ENCODE data around the gene SLC9A3.
"Not testable (repeated sequence)": the region's sequence is repeated elsewhere in the genome, so short reads cannot be mapped to it uniquely, and the experiment has no call there.

Gene SLC9A3

DNA sequence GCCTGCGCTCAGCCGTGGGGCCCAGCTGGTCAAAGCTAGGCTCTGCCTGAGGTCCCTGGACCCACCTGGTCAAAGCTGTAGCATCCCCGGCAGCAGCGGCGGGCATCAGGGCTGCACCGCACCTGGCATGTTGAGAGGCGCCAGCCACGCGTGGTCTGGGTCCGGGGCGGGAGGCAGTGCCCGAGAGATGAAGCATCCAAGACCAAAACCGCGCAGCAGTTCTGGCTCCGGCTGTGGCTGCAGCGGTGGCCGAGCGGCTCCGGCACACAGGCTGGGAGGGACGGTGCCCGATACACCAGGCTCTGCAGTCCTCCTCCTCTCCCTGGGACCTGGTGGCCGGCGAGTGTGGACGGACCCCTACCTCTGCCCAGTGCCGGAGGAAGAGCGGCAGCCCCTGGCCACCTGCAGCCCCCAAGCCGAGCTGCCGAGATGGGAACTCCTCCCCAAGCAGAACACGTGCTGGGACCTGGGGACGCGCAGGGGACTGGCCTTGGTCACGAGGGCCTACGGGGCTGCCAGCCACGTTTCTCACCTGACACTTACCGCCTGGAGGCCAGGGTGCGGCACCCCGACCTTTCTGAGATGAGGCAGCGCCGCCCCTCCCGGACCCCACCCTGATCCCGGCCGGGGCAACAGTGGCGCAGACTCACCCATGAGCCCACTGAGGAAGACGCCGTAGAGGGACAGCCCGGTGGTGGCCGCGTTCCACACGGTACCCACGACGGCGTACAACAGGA, 33.0 kb downstream of the SLC9A3 start:
- no peak overlapping the region for H3K4me3 ChIP-seq (ENCODE audit: low read depth, low read length)
- in situ Hi-C loops (cut with HindIII; ENCODE audit: low sequenced_read_pairs): no loop called here
- no peak for DNase-seq (ENCODE audit: low read depth, low spot score)
- TF ChIP-seq, protein P1, sequence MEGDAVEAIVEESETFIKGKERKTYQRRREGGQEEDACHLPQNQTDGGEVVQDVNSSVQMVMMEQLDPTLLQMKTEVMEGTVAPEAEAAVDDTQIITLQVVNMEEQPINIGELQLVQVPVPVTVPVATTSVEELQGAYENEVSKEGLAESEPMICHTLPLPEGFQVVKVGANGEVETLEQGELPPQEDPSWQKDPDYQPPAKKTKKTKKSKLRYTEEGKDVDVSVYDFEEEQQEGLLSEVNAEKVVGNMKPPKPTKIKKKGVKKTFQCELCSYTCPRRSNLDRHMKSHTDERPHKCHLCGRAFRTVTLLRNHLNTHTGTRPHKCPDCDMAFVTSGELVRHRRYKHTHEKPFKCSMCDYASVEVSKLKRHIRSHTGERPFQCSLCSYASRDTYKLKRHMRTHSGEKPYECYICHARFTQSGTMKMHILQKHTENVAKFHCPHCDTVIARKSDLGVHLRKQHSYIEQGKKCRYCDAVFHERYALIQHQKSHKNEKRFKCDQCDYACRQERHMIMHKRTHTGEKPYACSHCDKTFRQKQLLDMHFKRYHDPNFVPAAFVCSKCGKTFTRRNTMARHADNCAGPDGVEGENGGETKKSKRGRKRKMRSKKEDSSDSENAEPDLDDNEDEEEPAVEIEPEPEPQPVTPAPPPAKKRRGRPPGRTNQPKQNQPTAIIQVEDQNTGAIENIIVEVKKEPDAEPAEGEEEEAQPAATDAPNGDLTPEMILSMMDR (IDR thresholded peaks at IDR 0.05; ENCODE audit: low read depth, low read length): no peak

DNA sequence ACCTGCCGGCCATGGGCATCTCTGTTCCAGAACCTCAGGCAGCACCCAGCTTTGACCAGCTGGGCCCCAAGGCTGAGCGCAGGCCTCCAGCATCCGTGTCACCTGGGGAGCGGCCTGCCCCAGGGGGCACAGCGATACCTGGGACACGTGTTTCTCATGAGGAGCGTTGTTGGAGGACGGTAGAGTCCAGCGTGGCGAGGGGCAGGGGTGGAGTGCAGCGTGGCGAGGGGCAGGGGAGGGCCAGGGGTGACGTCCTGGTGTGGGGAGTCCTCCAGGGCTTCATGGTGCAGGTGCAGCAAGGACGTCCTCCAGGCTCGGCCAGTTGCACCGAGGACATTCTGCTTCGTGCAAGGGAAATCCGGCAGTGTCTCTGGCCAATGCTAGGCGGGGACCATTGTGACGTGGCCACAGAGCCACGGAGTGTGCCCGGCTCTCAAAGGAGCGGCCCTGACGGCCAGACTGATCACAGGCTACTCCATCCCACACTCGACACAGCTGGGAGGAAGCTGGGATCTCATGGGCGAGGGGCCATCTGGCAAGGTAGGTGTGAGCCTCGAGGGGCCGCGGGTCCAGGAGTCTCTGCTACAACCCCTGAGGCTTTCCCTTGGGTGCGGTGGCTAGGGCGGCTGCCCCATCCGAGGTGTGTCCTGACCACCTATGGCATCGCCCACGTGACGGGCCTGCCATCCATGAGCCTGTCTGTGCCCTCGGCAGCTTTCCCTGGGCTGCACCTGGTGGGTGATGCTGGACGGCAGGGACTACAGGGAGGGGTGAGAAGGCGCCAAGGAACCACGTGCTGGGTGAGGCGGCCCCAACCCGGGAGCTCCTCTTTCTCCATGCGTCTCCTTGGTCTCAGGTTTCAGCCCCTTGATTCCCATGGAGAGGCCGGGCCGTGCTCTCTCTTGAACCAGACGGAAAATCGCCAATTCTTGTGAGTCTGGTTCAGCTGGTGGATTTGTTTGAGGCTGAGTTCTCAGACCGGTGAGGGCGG, 33.8 kb downstream of the SLC9A3 start:
- H3K4me3 ChIP-seq (ENCODE audit: low read depth, low read length): no peak overlapping the region
- in situ Hi-C loops (cut with HindIII; ENCODE audit: low sequenced_read_pairs): no loop called here
- DNase-seq (ENCODE audit: low read depth, low spot score): no peak
- TF ChIP-seq, protein P1 (IDR thresholded peaks at IDR 0.05; ENCODE audit: low read depth, low read length): no peak

DNA sequence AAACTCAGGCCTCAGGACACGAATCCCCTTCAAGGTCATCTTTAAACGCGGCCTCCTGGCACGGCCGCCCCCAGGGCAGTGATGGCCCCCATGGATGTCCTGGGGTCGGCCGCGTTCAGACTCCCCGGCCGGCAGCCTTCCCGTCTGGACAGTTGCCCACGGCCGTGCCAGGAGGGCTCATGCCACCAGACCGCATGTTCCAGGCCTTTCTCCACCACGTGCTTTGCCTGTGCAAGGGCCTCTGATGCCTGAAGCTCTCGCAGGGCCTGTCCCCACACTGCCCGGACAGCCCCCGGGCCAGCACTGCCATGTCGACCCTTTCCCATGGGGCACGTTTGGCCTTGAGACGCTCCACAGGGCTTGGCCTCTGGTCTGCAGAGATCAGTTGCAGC, 34.6 kb downstream of the SLC9A3 start:
- TF ChIP-seq, protein P1 (IDR thresholded peaks at IDR 0.05; ENCODE audit: low read depth, low read length): no peak
- in situ Hi-C loops (cut with HindIII; ENCODE audit: low sequenced_read_pairs): no loop called here
- no peak for DNase-seq (ENCODE audit: low read depth, low spot score)
- H3K4me3 ChIP-seq (ENCODE audit: low read depth, low read length): no peak overlapping the region

DNA sequence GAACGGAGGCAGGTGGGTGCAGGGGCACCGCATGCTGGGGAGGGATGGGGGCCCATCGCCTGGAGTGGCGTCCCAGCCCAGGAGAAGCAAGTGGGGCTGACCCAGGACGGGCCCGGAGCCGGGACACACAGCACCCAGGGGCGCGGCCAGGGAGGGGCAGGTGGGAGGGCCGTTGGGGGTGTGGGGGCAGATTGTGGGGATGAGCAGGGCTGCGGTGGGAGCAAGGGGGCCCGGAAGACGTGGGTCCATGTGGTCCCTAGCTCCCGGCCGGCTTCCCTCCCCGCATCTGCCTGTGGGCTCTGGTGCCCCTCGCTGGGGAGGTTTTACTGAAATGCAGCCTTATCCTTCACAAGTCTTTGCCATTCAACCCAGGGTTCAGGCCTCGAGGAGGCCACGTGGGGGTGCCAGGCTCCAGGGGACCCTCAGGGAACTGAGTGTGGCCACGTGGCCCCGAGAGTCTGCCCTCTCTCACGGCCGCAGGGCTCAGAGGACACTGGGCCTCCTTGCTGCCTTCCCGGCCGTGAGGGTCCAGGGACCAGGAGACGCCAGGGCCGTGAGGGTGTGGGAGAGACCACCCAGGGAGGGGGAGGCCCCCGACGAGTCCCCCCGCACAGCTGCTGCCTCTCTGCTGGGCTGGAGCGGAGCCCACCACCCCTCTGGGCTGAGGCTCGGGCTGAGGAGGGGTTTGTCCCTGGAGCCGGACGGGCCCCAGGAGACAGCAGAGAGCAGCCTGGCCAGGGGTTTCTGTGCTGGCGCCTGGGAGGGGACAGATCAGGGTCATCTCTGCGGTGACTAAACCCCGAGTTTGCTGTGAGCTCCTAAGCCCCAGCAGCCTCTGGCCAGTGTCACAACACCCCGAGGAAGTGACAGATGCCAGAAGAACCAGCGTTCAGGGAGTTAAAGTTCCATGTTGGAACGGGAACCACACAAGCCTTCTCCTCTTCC, 35.2 kb downstream of the SLC9A3 start:
- no peak for DNase-seq (ENCODE audit: low read depth, low spot score)
- H3K4me3 ChIP-seq (ENCODE audit: low read depth, low read length): no peak overlapping the region
- in situ Hi-C loops (cut with HindIII; ENCODE audit: low sequenced_read_pairs): no loop called here
- TF ChIP-seq, protein P1 (IDR thresholded peaks at IDR 0.05; ENCODE audit: low read depth, low read length): no peak

DNA sequence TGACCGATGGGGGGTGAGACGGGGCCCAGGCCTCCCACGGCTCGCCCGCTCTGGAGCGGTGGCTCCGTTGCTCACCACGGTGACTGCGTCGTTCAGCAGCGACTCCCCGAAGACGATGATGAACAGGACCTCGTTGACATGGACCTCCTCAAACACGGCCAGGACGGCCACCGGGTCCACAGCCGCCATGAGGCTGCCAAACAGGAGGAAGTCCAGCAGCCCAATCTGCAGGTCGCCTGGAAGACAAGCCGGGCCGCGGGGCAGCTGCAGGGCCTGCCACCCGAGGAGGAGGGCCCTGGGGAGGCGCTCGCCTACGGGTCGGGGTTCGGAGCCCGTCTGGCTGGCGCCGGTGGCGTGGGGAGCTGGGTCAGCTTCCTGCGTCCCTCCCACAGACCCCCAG, 36.0 kb downstream of the SLC9A3 start:
- in situ Hi-C loops (cut with HindIII; ENCODE audit: low sequenced_read_pairs): no loop called here
- TF ChIP-seq, protein P1 (IDR thresholded peaks at IDR 0.05; ENCODE audit: low read depth, low read length): no peak
- no peak overlapping the region for H3K4me3 ChIP-seq (ENCODE audit: low read depth, low read length)
- DNase-seq (ENCODE audit: low read depth, low spot score): no peak

DNA sequence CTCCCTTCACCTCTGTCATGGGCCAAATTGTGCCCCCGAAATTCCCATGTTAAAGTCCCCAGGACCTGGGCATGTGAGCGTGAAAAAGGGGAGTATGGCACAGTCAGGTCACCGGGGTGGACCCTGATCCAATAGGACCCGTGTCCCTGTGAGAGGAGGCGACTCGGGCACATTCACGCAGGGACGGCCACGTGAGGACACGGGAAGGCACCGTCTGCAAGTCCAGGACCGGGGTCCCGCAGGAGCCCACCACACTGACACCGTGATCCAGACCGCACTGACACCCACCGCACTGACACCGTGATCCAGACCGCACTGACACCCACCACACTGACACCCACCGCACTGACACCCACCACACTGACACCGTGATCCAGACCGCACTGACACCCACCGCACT, 37.7 kb downstream of the SLC9A3 start:
- in situ Hi-C loops (cut with HindIII; ENCODE audit: low sequenced_read_pairs); DNase-seq (ENCODE audit: low read depth, low spot score); H3K4me3 ChIP-seq (ENCODE audit: low read depth, low read length): not testable (repeated sequence)
